Astrocyte (in vitro differentiated cells and primary cell): ENCODE results near the gene CPED1.

Source experiments
- EZH2 ChIP-seq: IDR thresholded peaks from 2 replicates; pipeline ENCODE4 v1.6.1; 2012; ENCODE audit warnings: mild to moderate bottlenecking, low read length, inconsistent platforms; ENCODE audit not compliant: insufficient read depth
- TF ChIP-seq, protein P1 (sequence below): IDR thresholded peaks from 2 replicates; pipeline ENCODE4 v1.5.1; 2011; ENCODE audit warnings: low read depth, mild to moderate bottlenecking, inconsistent platforms, low read length, moderate library complexity; ENCODE audit not compliant: insufficient read depth

- no peak for TF ChIP-seq EZH2
- TF ChIP-seq, protein P1, sequence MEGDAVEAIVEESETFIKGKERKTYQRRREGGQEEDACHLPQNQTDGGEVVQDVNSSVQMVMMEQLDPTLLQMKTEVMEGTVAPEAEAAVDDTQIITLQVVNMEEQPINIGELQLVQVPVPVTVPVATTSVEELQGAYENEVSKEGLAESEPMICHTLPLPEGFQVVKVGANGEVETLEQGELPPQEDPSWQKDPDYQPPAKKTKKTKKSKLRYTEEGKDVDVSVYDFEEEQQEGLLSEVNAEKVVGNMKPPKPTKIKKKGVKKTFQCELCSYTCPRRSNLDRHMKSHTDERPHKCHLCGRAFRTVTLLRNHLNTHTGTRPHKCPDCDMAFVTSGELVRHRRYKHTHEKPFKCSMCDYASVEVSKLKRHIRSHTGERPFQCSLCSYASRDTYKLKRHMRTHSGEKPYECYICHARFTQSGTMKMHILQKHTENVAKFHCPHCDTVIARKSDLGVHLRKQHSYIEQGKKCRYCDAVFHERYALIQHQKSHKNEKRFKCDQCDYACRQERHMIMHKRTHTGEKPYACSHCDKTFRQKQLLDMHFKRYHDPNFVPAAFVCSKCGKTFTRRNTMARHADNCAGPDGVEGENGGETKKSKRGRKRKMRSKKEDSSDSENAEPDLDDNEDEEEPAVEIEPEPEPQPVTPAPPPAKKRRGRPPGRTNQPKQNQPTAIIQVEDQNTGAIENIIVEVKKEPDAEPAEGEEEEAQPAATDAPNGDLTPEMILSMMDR: no peak
Observed at GRCh38 chr7:121279060-121279620, 290.6 kb downstream of the CPED1 start.
